VCaP (cell line): ENCODE results near the gene NPFFR1.

ENCODE experiments used
- H3K27ac ChIP-seq: fragments of 450-650 bp; 2 replicates; pipeline ENCODE4 v1.5.1; 2017
- CTCF ChIP-seq: fragments of 450-650 bp; conservative IDR thresholded peaks from 2 replicates; pipeline ENCODE4 v1.5.1; 2017; ENCODE audit warnings: mild to moderate bottlenecking, moderate library complexity

Gene NPFFR1

DNA sequence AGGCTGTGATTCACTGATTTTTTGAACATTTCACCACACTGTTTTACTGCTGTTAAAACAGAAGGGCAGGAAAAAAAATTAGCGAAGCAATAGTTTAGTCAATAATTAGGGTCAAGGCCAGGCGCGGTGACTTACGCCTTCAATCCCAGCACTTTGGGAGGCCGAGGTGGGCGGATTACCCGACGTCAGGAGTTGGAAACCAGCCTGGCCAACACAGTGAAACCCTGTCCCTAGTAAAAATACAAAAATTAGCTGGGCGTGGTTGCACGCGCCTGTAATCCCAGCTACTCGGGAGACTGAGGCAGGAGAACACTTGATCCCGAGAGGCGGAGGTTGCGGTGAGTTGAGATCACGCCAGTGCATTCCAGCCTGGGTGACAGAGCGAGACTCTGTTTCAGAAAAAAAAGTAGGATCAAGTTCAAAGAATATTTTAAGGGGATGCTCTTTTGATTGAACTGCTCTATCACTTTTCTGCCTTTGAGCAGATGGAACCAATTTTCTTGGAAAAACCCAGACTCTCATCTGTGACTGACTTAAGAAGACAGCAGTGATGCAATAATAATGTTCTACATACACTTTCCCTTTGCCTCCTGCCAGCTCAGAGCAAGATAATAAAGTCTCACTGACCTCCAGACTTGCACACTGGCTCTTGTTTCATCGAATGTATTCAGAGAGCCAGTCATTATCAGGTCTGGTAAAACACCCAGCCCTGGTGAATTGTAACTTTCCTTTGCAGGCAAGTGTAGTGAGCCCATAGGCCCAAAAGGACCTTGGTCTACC, 48.9 kb downstream of the NPFFR1 start:
- H3K27ac ChIP-seq, result peak overlapping the region; percentile 89; the same call in 1 of the 2 replicates
- TF ChIP-seq CTCF, result no peak

GRCh38 chr10:70233939-70234300, 49.9 kb downstream of the NPFFR1 start:
- TF ChIP-seq CTCF, result 0 out of 2 replicates have a peak, but pooled peaks have one; percentile 4
- H3K27ac ChIP-seq, result peak overlapping the region; percentile 89

DNA sequence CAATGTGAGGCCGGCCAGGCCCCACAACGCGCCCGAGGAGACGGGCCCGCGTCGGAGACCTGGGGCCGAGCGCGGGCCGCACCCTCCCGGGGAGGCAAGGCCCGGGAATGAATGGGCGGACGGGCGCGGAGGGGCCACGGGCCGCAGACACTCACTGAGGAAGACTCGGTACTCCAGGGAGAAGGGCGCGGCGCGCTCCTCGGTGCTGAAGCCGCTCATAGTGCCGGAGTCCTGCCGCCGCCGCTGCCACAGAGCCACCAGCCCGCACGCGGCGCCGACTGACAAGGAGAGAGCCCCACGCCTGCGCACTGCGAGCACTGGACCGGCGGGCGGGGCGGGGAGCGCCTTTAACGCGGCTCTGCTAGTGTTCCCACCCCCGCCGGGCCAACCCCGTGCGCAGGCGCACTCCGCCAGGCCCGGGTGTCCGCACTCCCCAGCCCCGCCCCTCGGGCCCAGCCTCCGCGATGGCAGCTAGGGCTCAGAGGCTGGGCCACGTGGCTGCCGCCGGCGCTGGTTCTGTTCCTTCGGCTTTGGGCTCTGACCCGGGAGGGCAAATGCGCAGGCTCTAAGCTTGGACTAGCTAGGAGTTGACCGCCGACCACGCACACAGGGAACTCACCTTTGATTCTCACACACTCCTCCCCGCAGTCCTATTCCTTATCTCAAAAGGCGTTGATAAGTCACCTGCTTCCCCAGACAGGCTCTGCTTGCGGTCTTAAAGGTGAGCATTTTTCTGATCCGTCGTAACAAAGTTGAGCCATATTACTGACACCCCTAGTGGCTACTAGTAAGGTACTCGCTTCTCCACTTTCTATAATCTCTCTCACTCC, 50.5 kb downstream of the NPFFR1 start, which contains the start of gene PPA1:
PPA1 (minus strand) TSS at position 321 of the 830 bp plus-strand sequence; CDS start at position 219, 102 bp downstream.
- peak within 1 kb of the TSS; percentile 89 for H3K27ac ChIP-seq
- peak; percentile 62 for TF ChIP-seq CTCF

DNA sequence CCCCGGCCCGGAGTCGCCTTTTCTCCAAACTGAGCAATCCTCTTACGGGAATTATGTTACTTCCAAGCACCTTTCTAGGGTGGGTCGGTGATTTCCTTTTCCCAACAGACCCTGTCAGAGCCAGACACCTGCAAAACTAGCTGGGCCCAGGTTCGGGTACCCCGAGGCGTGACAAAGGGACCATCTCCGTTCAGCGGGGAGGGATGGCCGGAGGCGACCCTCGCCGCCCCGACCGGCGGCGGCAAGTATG, 51.0 kb downstream of the NPFFR1 start:
- TF ChIP-seq CTCF, result no peak

DNA sequence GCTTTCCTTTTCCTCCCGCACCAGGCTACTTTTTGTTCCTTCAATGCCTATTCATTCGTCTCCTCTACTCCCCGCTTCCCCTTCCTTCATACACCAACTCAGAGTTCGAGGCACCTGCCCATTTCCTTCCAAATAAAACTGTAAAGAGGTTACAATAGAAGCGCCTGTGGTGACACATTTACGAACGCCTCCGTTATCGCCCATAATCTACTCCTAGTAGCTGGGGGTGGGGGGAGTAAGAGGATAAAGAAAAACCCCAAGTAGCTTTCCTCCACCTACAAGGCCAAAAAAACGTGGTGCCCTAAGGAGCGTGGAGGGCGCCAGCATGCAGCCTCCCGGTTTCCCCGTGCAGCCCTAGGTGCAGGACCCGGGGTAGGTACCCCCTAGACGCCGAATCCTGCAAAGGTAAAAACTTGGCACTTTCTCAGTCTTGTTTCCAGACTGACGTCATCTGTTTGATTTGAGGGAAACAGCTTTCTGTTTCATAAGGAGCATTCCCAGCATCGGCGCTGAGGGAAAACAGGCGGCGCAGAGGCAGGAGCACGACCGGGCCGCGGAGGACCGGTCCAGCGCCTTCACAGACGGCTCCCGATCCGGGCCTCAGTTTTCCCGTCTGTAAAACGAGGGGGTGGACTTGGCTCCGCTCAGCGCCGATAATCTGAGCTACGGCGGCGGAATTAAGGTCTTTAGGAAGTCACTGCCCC, 51.5 kb downstream of the NPFFR1 start:
- H3K27ac ChIP-seq, result peak overlapping the region; percentile 89
- TF ChIP-seq CTCF, result no peak

More for the DNA sequence above, 51.0 kb downstream of the NPFFR1 start:
- peak overlapping the region; percentile 89 for H3K27ac ChIP-seq

- H3K27ac ChIP-seq, result no peak overlapping the region
- TF ChIP-seq CTCF, result no peak
Measured at GRCh38 chr10:70228491-70228890, 55.3 kb downstream of the NPFFR1 start.
